SU-DHL-6 (cell line): Measurements from ENCODE around the gene LASP1.

Experiments
- EZH2phosphoT487 ChIP-seq: fragments of 200-600 bp; sonication (generic), shearing (Covaris generic); conservative IDR thresholded peaks from 2 replicates; pipeline ENCODE4 v1.6.1; 2018; ENCODE audit warnings: mild to moderate bottlenecking, antibody characterized with exemption, low read length, moderate library complexity, mixed read lengths
- TF ChIP-seq, protein P1 (sequence below): fragments of 200-600 bp; sonication (generic); IDR thresholded peaks from one replicate; pipeline ENCODE4 v1.5.1; 2017; ENCODE audit warnings: antibody characterized with exemption, mild to moderate bottlenecking, low read length, moderate library complexity; ENCODE audit not compliant: insufficient read depth, poor library complexity, severe bottlenecking

DNA sequence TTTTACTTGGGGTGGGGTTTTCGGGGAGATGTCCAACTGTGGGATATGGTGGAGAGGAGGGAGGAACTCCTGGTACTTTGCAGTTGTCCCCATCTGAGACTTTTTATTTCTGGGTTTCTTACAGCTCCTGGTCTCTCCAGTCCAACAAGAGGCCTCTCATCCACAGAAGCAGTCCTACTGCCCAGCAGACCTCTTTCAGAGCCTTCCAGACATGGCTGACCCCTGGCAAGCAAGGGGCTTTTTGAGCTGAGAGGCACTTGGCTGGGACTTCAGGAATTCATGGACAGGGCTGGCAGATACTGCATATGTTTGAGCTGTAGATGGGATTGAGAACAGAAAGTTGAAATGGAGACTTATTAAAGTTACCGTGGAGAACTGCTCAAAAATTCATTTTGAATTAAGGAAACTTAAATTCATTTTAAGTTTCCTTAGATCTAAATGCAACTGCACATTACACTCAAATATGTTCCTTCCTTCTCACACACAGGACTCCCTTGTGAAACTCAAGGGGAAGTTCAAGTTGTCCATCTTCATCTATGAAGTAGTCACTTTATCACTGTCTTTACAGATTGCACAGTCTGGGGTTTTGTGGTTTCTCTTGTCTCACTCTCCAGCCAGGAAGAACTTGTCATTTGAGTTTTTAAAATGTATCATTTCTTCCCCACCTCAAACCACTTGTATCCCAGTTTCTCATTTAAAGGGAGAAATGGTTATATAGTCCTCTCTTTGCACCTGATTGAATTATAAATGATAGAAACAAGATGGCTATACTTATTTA lies 56.6 kb downstream of the LASP1 start:
- TF ChIP-seq, protein P1, sequence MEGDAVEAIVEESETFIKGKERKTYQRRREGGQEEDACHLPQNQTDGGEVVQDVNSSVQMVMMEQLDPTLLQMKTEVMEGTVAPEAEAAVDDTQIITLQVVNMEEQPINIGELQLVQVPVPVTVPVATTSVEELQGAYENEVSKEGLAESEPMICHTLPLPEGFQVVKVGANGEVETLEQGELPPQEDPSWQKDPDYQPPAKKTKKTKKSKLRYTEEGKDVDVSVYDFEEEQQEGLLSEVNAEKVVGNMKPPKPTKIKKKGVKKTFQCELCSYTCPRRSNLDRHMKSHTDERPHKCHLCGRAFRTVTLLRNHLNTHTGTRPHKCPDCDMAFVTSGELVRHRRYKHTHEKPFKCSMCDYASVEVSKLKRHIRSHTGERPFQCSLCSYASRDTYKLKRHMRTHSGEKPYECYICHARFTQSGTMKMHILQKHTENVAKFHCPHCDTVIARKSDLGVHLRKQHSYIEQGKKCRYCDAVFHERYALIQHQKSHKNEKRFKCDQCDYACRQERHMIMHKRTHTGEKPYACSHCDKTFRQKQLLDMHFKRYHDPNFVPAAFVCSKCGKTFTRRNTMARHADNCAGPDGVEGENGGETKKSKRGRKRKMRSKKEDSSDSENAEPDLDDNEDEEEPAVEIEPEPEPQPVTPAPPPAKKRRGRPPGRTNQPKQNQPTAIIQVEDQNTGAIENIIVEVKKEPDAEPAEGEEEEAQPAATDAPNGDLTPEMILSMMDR, result no peak
- TF ChIP-seq EZH2phosphoT487, result no peak
